B cell (primary cell): ENCODE results near the gene FERMT3. TPM values are rescaled to one million over a fixed set of nuclear protein-coding genes. Genes with fewer than 3 reads are reported as not detected.

ENCODE experiments used
- ATAC-seq: fragments of 200-7000 bp; cut with Tn5 transposase; one replicate; pipeline ENCODE4 v1.10.0; 2021; ENCODE audit warnings: low read depth, mild to moderate bottlenecking, moderate number of reproducible peaks, moderate library complexity
- CTCF ChIA-PET: fragments of 350-600 bp; sonication (Branson Sonifier 250); formaldehyde crosslinking; loops from one replicate; lab custom pipeline; 2021; ENCODE audit warnings: antibody characterized with exemption, inconsistent platforms; lab: Charles Lee
- POLR2A ChIA-PET: fragments of 350-600 bp; sonication (Branson Sonifier 250); formaldehyde crosslinking; loops from one replicate; lab custom pipeline; 2021; ENCODE audit warnings: antibody characterized with exemption; lab: Charles Lee
- DNase-seq: peaks from one replicate; pipeline ENCODE4 v3.0.0; 2013
- H2AFZ ChIP-seq: 2 replicates; pipeline ENCODE4 v1.6.1; 2012; ENCODE audit warnings: mild to moderate bottlenecking, low read depth, low read length; ENCODE audit not compliant: insufficient read depth, poor library complexity, severe bottlenecking
- H3K27ac ChIP-seq, 2 donors: 1 replicate in 1 of 2; 2 replicates in 1 of 2; pipeline ENCODE4 v1.5.1; 2012 to 2013; ENCODE audit warnings: low read length in 2 of 2, mild to moderate bottlenecking in 2 of 2, moderate library complexity in 1 of 2
- H3K27me3 ChIP-seq, 4 experiments: fragments of 200-600 bp in 1 of 4; sonication (generic) in 1 of 4; replicated peaks in 1 of 4; 1 replicate in 2 of 4; 2 replicates in 2 of 4; pipeline versions ENCODE4 v1.6.1 to v1.7.0; 2013 to 2016; ENCODE audit warnings: low read length in 3 of 4, mild to moderate bottlenecking in 2 of 4, mixed read lengths in 1 of 4, moderate library complexity in 1 of 4; ENCODE audit not compliant: insufficient read depth in 4 of 4, control insufficient read depth in 3 of 4; ENCODE audit errors: control extremely low read depth in 1 of 4
- H3K36me3 ChIP-seq, 2 experiments: replicated peaks in 1 of 2; 1 replicate in 1 of 2; 2 replicates in 1 of 2; pipeline versions ENCODE4 v1.6.1 to v1.7.1; 2013; ENCODE audit warnings: low read length in 1 of 2; ENCODE audit not compliant: insufficient read depth in 2 of 2, control insufficient read depth in 1 of 2; ENCODE audit errors: control extremely low read depth in 1 of 2, extremely low read depth in 1 of 2
- H3K4me1 ChIP-seq, 2 donors: fragments of 200-600 bp in 1 of 2; sonication (generic) in 1 of 2; 1 replicate in 1 of 2; 2 replicates in 1 of 2; pipeline versions ENCODE4 v1.5.1 to v1.6.1; 2013 to 2017; ENCODE audit warnings: low read length in 2 of 2; ENCODE audit not compliant: control insufficient read depth in 2 of 2, insufficient read depth in 2 of 2
- H3K4me2 ChIP-seq: replicated peaks from 2 replicates; pipeline ENCODE3; 2012; ENCODE audit warnings: mild to moderate bottlenecking, low read depth, low read length; ENCODE audit not compliant: poor library complexity, severe bottlenecking
- H3K4me3 ChIP-seq, 5 experiments: fragments of 200-600 bp in 1 of 5; sonication (generic) in 1 of 5; 1 replicate in 3 of 5; 2 replicates in 2 of 5; pipeline versions ENCODE4 v1.5.1 to v1.7.0; 2011 to 2016; ENCODE audit warnings: low read length in 4 of 5, mild to moderate bottlenecking in 4 of 5, low read depth in 2 of 5, control low read depth in 1 of 5, moderate library complexity in 1 of 5; ENCODE audit not compliant: insufficient read depth in 1 of 5; ENCODE audit errors: control extremely low read depth in 1 of 5, extremely low read depth in 1 of 5
- H3K79me2 ChIP-seq: fragments of 200-600 bp; sonication (generic); one replicate; pipeline ENCODE4 v1.6.0; 2016; ENCODE audit warnings: low read length; ENCODE audit not compliant: control insufficient read depth, insufficient read depth
- H3K9ac ChIP-seq: fragments of 200-600 bp; sonication (generic); 2 replicates; pipeline ENCODE4 v1.6.1; 2017; ENCODE audit warnings: mild to moderate bottlenecking, low read length, moderate library complexity
- H3K9me3 ChIP-seq, 3 donors: one replicate each; pipeline versions ENCODE4 v1.6.1 to v1.7.1; 2013; ENCODE audit warnings: low read length in 2 of 3; ENCODE audit not compliant: control insufficient read depth in 2 of 3, insufficient read depth in 1 of 3; ENCODE audit errors: control extremely low read depth in 1 of 3
- H4K20me1 ChIP-seq: 2 replicates; pipeline ENCODE4 v1.6.0; 2012; ENCODE audit warnings: mild to moderate bottlenecking, low read length; ENCODE audit not compliant: insufficient read depth, control insufficient read depth, poor library complexity, severe bottlenecking
- H3K27ac Mint-ChIP-seq: one replicate; pipeline ENCODE4 v1.8.0; 2021; ENCODE audit warnings: mixed read lengths
- H3K27me3 Mint-ChIP-seq: one replicate; pipeline ENCODE4 v1.8.0; 2021; ENCODE audit warnings: mixed read lengths
- H3K4me1 Mint-ChIP-seq: one replicate; pipeline ENCODE4 v1.8.0; 2021; ENCODE audit warnings: mixed read lengths
- H3K4me3 Mint-ChIP-seq: one replicate; pipeline ENCODE4 v1.8.0; 2021; ENCODE audit warnings: mixed read lengths
- H3K9me3 Mint-ChIP-seq: one replicate; pipeline ENCODE4 v1.8.0; 2022; ENCODE audit warnings: mixed read lengths; ENCODE audit not compliant: insufficient read depth
- CTCF ChIP-seq: fragments of 200-600 bp; IDR thresholded peaks from one replicate; pipeline ENCODE4 v1.8.0; 2022; ENCODE audit warnings: antibody characterized with exemption, mild to moderate bottlenecking
- EZH2 ChIP-seq: IDR thresholded peaks from 2 replicates; pipeline ENCODE4 v1.6.1; 2012; ENCODE audit warnings: borderline replicate concordance, low read depth, mild to moderate bottlenecking, moderate library complexity, low read length; ENCODE audit not compliant: insufficient read depth, poor library complexity, severe bottlenecking
- WGBS: methylation state at CpG from one replicate; pipeline ENCODE4 v1.1.5; 2013; ENCODE audit warnings: missing lambda C conversion rate; ENCODE audit not compliant: insufficient coverage; 5-methylcytosine and 5-hydroxymethylcytosine counted together
- intact Hi-C: fragments of 100-400 bp; cut with micrococcal nuclease; formaldehyde crosslinking; loops from one replicate; pipeline ENCODE4 v1.10.0; 2022
- polyA plus RNA-seq: library from polyadenylated mRNA; depleted of rRNA; stranded (reverse); fragments of >200 nt; gene quantifications from 2 replicates; pipeline ENCODE4 v1.2.3, GENCODE V29; 2012
- total RNA-seq, 2 donors: library from RNA; stranded (reverse); fragments of 120-200 nt in 1 of 2; gene quantifications; 1 replicate in 1 of 2; 2 replicates in 1 of 2; pipeline versions ENCODE4 v1.2.3 to v1.2.4, GENCODE V29; 2013 to 2022

Gene FERMT3
- total and polyA plus RNA-seq, 2 donors (not counting 1 experiment from before 2014, with no cell fraction given) = 96.2 to 170 TPM

GRCh38 chr11:64224891-64225607 lies 18.5 kb downstream of the FERMT3 start:
- H3K36me3 ChIP-seq = peaks cover 0 to 31% of the 10 kb centered on the region in 2 experiments
- H3K4me3 ChIP-seq = peak overlapping the region; percentile 64 to 97 (median 92)
- no peaks in the 10 kb centered on the region for H3K27me3 ChIP-seq
- peak overlapping the region; percentile 93 for H3K27ac Mint-ChIP-seq
- ATAC-seq (no peak), DNase-seq (no peak)
- ChIA-PET POLR2A (interaction anchor here (1.2 to 6.3 kb wide), 3 partner anchors 14 to 19 kb away, joined by 3 to 78 read pairs (median 4); partner anchors contain the start of gene FERMT3), CTCF (interaction anchor here (1.3 to 5.2 kb wide), 7 partner anchors 8 to 46 kb away, joined by 3 to 70 read pairs (median 6); partner anchors contain the start of genes FERMT3 and FKBP2)
- 72% methylated on average over 22 of the region's 22 CpGs for WGBS
- H3K9ac ChIP-seq = peak overlapping the region; percentile 85
- H4K20me1 ChIP-seq = peaks cover 13% of the 10 kb centered on the region
- no peak overlapping the region for H2AFZ ChIP-seq
- no peak for TF ChIP-seq CTCF
- no peak for TF ChIP-seq EZH2
- peaks cover 21% of the 10 kb centered on the region for H3K79me2 ChIP-seq
- H3K4me1 Mint-ChIP-seq = peaks cover 37% of the 10 kb centered on the region
- H3K27ac ChIP-seq = peak overlapping the region; percentile 5 to 82
- peak overlapping the region; percentile 91 for H3K4me3 Mint-ChIP-seq
- no peaks in the 10 kb centered on the region for H3K9me3 ChIP-seq
- intact Hi-C loops = no loop called here
- peaks cover 26 to 40% of the 10 kb centered on the region in 2 donors for H3K4me1 ChIP-seq
- no peaks in the 10 kb centered on the region for H3K9me3 Mint-ChIP-seq
- H3K4me2 ChIP-seq = peak overlapping the region; percentile 98
- no peaks in the 10 kb centered on the region for H3K27me3 Mint-ChIP-seq
